NCI-H446 treated with DMSO at 0.1 percent for 48 hours (cell line): ENCODE results near the gene FGF11.
"Not testable (repeated sequence)": the region's sequence is repeated elsewhere in the genome, so short reads cannot be mapped to it uniquely, and the experiment has no call there.

Experiments
- DNase-seq: peaks from one replicate; lab custom pipeline; 2025; lab: John Stamatoyannopoulos, UW

The FGF11 gene

GRCh38 chr17:7462474-7463371, 23.4 kb downstream of the FGF11 start:
- DNase-seq, result no peak

GRCh38 chr17:7463372-7463846, 24.1 kb downstream of the FGF11 start:
- no peak for DNase-seq

GRCh38 chr17:7464081-7464480, 24.8 kb downstream of the FGF11 start:
- DNase-seq, result no peak

- no peak for DNase-seq
These were observed 26.4 kb downstream of the FGF11 start for GRCh38 chr17:7465597-7466275.

DNA sequence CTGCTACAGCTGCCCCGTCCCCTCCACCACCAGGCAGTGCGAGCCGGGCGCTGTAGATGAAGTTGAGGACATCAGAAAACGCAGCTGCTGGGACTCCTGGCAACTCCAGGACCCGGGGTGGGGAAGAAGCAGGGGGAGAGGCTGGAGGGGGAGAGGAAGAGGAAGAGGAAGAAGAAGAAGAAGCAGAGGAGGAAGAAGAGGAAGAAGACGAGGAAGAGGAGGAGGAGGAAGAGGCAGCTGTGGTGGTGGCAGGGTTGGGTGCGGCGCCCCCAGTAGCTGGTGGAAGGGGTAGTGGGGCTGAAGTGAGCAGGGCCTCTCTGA, 27.0 kb downstream of the FGF11 start:
- no peak for DNase-seq

DNA sequence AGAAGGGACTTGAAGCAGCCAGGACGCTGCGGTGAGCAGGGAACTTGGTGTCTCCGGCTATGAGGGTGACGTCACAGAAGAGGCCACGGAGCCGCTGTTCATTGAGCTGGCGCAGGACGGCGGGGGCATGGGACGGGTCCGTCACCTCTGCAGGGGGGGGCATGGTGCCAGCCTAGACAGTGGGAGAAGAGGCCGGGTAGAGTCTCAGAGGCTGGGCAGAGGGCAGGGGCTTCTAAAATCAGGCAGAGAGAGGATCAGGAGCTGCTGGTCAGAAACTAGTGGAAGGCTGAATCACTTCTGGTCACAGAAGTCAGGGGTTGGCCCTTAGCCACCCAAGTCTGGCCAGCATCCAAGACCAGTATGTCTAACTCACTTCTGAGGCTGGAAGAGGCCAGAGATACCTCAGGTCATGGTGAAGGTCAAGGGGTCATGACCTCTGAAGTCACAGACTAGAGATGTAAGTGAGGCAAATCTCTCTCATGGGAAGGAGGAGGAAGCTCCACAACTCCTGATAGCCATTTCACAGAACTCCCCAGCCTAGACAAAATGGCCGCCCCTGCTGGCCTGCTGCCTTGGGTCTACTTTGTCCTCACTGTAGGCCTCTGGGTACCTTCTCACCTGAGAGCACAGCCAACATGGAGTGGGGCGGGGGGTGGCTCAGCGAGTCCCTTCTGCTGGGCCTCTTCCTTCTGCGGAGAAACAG, 27.5 kb downstream of the FGF11 start:
- DNase-seq, result no peak

DNA sequence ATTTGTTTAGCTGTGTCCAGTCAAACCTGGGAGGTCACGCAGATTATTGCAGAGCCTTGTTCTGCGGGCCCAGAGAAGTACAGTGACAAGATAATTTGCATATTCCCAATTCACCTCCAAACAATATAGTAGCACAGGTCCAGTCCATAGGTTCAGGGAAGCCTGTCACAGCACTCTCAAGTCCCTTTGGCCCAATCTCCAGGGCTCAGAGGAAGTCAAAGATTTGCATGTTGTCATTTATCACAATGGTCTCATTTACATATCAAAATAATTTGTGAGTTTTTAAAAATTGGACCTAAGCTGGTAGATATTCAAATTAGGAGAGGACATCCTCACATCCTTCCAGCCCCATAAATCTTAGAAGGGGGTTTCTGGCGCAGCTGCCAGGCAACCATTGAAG, 28.2 kb downstream of the FGF11 start:
- no peak for DNase-seq

DNA sequence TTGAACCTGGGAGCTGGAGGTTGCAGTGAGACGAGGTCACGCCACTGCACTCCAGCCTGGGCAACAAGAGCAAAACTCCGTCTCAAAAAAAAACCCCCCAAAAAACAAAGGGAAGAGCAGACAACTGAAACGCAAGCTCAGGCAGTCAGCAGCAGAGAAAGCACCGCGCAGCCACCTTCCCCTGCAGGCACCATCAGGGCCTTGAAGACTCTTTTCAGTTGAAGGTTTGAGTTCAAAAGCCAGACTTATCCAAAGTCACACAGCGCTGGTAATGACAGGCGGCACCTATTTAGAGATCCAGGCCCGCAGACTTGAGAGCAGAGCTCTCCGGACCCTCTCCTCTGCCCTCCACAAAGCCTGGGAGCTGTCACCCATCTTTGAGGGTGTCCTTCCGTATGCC, 29.0 kb downstream of the FGF11 start:
- DNase-seq, result no peak

DNA sequence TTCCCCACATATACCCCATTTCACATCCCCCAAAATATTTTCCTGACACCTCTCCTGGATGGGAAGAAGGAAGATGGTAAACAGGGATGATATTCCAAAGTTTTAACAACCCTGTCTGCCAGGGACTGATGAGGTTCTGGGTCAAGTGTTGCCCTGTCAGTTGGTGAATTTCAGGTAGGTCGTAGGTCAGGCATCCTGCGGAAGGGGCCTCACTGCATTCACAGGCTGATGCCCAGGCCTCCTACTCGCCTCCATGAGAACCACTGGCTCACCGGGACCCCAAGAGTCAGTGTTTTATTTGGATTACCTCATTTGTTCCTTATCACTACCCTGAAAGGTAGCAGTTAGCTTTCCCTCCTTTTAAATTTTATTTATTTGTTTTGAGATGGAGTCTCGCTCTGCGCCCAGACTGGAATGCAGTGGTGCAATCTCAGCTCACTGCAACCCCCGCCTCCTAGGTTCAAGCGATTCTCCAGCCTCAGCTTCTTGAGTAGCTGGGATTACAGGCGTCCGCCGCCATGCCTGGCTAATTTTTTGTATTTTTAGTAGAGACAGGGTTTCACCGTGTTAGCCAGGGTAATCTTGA, 29.6 kb downstream of the FGF11 start:
- no peak for DNase-seq

GRCh38 chr17:7469843-7470242, 30.5 kb downstream of the FGF11 start:
- not testable (repeated sequence) for DNase-seq

- not testable (repeated sequence) for DNase-seq
These were observed 31.2 kb downstream of the FGF11 start for GRCh38 chr17:7470457-7470973.

- DNase-seq, result no peak
These were observed 32.4 kb downstream of the FGF11 start for GRCh38 chr17:7471729-7472128.

- not testable (repeated sequence) for DNase-seq
These were observed 35.5 kb downstream of the FGF11 start for GRCh38 chr17:7474767-7475166.

GRCh38 chr17:7475764-7476422, 36.6 kb downstream of the FGF11 start:
- DNase-seq, result no peak

DNA sequence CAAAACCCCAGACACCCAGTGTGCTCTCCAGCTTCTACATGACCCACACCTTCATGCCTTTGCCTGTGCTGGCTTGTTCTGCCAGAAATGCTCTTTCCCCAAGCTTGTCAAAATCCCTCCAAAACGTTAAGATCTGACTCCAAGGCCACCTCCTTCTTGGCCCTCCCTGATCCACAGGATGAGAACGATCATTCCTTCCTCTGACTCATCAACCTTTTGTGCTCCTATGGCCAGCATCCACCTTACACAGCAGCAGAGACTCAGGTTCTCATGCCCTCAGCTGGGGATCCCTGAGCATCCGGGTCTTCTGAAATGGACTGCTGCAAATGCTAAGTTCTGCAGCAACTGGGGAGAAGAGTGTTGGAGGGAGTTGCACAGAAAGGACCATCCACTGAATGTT, 37.2 kb downstream of the FGF11 start:
- DNase-seq, result no peak

DNA sequence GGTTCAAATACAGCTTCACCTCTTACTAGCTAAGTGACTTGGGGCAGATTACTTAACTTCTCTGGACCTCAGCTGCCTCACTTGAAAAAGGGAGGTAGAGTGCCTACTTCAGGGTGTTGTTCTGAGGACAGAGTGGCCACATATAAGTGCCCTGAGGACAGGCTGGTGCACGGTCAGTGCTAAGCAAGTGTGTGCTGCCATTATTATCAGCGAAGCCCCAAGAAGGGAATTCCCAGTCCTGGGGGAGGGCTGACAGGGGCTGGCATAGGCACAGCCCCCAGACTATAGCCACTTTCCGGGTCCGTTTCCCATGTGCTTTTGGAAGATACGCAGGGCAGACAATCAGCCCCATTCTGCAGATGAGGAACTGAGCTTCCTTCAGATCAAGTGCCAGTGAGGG, 37.6 kb downstream of the FGF11 start:
- no peak for DNase-seq

DNA sequence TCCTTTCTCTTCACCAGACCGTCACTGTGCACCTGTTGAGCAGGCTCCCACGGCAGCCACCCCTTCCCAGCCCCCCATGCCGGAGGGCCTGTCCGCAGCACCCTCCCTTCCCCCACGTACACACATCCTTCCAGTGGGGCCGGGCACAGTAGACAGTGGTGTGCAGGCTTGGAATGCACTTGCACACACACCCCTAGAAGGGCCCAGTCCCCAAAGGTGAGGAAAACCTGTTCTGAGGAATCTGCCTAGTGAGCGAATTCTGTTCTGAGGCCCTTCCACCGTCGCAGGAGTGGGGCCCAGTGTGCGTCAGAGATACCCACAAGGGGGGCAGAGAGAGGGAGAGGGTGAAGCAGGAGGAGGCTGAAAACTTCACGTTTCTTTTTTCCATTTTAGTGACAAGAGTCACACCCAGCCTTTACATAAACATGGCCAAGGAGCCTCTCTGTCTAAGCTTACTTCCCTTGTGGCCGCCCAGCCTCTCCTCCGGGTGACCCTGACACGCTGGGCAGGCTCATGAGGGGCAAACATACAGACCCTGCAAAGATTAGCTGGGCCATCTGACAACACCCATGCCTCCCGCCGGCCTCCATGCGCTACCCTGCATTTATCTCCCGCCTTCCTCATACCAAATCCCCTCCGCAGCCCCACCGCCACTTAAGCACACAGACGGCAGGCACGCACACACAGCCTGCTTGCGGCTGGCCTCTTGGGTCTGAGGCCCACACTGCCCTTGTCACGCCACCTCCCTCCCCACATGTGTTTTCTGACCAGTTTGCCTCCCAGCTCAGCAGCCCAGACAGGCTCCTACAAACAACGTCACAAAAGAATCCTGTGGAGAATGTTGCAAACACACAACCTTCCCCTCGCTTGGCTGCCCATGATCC, 38.3 kb downstream of the FGF11 start:
- no peak for DNase-seq

DNA sequence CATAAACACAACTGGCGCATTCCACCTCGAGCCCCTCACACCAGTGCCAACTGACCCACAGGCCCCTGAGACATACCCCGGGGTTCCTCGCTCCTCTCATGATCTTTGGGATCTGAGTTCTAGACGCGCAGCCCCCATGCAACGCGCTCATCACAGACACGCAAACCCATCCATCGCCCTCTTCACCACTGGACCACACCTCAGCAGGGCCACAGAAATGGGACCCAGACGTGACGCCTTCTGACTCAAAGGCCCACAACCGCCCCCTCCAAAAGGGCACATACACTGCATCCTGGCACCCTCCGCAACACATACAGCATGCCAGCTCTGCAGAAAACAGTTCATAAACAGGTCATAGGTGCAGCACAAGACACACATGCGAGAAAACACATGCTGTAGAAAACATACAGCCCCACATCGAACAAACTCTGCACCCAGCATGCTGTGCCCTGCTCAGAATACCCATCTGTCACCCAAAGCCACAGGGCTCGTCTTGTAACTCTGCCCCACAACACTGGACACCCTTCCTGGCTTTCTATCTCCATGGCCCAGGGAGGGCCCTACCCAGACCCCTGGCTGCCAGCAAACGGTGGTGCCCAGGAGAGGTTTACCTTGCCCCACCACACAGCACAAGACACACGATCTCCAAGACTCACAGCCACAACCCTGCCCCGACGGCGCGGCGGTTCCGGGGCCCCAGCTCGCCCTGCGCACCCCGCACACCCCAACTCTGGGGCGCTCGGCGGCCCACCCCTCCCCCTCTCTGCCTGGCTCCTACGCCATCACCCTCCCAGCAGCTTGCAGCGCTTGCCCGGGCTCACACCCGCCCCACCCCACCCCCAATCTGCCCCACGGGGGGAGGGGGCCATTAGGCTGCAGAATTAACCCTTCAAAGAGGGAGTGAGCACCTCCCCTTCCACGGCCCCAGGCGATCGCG, 39.2 kb downstream of the FGF11 start:
- no peak for DNase-seq
